Thyroid gland (tissue), 4 donors: ENCODE results near the gene UST.

Experiments
- POLR2A ChIP-seq, 2 donors: fragments of 450-650 bp; IDR thresholded peaks; one replicate each; pipeline ENCODE4 v1.6.1; 2017; ENCODE audit warnings: antibody characterized with exemption in 2 of 2, mild to moderate bottlenecking in 2 of 2, moderate library complexity in 1 of 2
- TF ChIP-seq, protein P1 (sequence below), 6 experiments: fragments of 200-600 bp in 3 of 6; fragments of 450-650 bp in 3 of 6; sonication (generic) in 3 of 6; IDR thresholded peaks; one replicate each; pipeline ENCODE4 v1.5.1; 2016 to 2019; ENCODE audit warnings: antibody characterized with exemption in 6 of 6, mild to moderate bottlenecking in 2 of 6, inconsistent platforms in 1 of 6, moderate library complexity in 1 of 6

GRCh38 chr6:149050160-149050559, 303.3 kb downstream of the UST start:
- TF ChIP-seq, protein P1, sequence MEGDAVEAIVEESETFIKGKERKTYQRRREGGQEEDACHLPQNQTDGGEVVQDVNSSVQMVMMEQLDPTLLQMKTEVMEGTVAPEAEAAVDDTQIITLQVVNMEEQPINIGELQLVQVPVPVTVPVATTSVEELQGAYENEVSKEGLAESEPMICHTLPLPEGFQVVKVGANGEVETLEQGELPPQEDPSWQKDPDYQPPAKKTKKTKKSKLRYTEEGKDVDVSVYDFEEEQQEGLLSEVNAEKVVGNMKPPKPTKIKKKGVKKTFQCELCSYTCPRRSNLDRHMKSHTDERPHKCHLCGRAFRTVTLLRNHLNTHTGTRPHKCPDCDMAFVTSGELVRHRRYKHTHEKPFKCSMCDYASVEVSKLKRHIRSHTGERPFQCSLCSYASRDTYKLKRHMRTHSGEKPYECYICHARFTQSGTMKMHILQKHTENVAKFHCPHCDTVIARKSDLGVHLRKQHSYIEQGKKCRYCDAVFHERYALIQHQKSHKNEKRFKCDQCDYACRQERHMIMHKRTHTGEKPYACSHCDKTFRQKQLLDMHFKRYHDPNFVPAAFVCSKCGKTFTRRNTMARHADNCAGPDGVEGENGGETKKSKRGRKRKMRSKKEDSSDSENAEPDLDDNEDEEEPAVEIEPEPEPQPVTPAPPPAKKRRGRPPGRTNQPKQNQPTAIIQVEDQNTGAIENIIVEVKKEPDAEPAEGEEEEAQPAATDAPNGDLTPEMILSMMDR (IDR thresholded peaks at IDR 0.05), result no peak
- TF ChIP-seq POLR2A (IDR thresholded peaks at IDR 0.05), result no peak
